Activated T-cell treated with anti-CD3 and anti-CD28 coated beads, Interleukin-2, amount 50 U/mL, for 1 hour (primary cell): Measurements from ENCODE around the gene LTBP1.
"Not testable (repeated sequence)": the region's sequence is repeated elsewhere in the genome, so short reads cannot be mapped to it uniquely, and the experiment has no call there.

ENCODE experiments used
- DNase-seq: peaks from one replicate; pipeline ENCODE4 v3.0.0-alpha.2; 2020

Gene LTBP1

GRCh38 chr2:33366473-33366872 lies 419.7 kb downstream of the LTBP1 start:
- no peak for DNase-seq

- DNase-seq = not testable (repeated sequence)
Measured at GRCh38 chr2:33368524-33368923, 421.8 kb downstream of the LTBP1 start.

- DNase-seq = no peak
Measured at GRCh38 chr2:33369191-33369590, 422.4 kb downstream of the LTBP1 start.

GRCh38 chr2:33370636-33371265 lies 424.0 kb downstream of the LTBP1 start:
- DNase-seq = no peak

- DNase-seq = no peak
Measured at GRCh38 chr2:33371304-33372090, 424.7 kb downstream of the LTBP1 start.

- no peak for DNase-seq
Measured at GRCh38 chr2:33372940-33373553, 426.3 kb downstream of the LTBP1 start.

- no peak for DNase-seq
Measured at GRCh38 chr2:33373986-33374385, 427.2 kb downstream of the LTBP1 start.

- no peak for DNase-seq
Measured at GRCh38 chr2:33375054-33375453, 428.3 kb downstream of the LTBP1 start.

GRCh38 chr2:33377048-33377447 lies 430.3 kb downstream of the LTBP1 start:
- no peak for DNase-seq

GRCh38 chr2:33378556-33379210 lies 431.9 kb downstream of the LTBP1 start:
- no peak for DNase-seq

- DNase-seq = no peak
Measured at GRCh38 chr2:33380001-33380609, 433.4 kb downstream of the LTBP1 start.

GRCh38 chr2:33380719-33381118 lies 434.0 kb downstream of the LTBP1 start:
- DNase-seq = no peak

- DNase-seq = no peak
Measured at GRCh38 chr2:33381301-33381858, 434.6 kb downstream of the LTBP1 start.

- DNase-seq = no peak
Measured at GRCh38 chr2:33383855-33384598, 437.3 kb downstream of the LTBP1 start.

GRCh38 chr2:33384599-33384961 lies 437.8 kb downstream of the LTBP1 start:
- DNase-seq = no peak

- DNase-seq = no peak
Measured at GRCh38 chr2:33388996-33389395, 442.2 kb downstream of the LTBP1 start.

- not testable (repeated sequence) for DNase-seq
Measured at GRCh38 chr2:33389695-33390094, 442.9 kb downstream of the LTBP1 start.

GRCh38 chr2:33391529-33392255 lies 444.9 kb downstream of the LTBP1 start:
- DNase-seq = no peak

GRCh38 chr2:33392366-33392765 lies 445.6 kb downstream of the LTBP1 start:
- no peak for DNase-seq

- no peak for DNase-seq
Measured at GRCh38 chr2:33395034-33395433, 448.3 kb downstream of the LTBP1 start.

- peak; percentile 33 for DNase-seq
Measured at GRCh38 chr2:33395655-33396249, 449.0 kb downstream of the LTBP1 start.
